Measurements from ENCODE around the gene CLCN7.

GRCh38 chr16:1395444-1396031, 79.3 kb downstream of the CLCN7 start:
- TF ChIP-seq, protein P1, sequence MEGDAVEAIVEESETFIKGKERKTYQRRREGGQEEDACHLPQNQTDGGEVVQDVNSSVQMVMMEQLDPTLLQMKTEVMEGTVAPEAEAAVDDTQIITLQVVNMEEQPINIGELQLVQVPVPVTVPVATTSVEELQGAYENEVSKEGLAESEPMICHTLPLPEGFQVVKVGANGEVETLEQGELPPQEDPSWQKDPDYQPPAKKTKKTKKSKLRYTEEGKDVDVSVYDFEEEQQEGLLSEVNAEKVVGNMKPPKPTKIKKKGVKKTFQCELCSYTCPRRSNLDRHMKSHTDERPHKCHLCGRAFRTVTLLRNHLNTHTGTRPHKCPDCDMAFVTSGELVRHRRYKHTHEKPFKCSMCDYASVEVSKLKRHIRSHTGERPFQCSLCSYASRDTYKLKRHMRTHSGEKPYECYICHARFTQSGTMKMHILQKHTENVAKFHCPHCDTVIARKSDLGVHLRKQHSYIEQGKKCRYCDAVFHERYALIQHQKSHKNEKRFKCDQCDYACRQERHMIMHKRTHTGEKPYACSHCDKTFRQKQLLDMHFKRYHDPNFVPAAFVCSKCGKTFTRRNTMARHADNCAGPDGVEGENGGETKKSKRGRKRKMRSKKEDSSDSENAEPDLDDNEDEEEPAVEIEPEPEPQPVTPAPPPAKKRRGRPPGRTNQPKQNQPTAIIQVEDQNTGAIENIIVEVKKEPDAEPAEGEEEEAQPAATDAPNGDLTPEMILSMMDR (IDR thresholded peaks at IDR 0.05), result no peak
- TF ChIP-seq POLR2A (IDR thresholded peaks at IDR 0.05) (no peak), POLR2AphosphoS5 (IDR thresholded peaks at IDR 0.05) (no peak), EP300 (IDR thresholded peaks at IDR 0.05) (no peak)

Data from stomach (tissue), 4 donors.